ENCODE measurements around the gene GGTLC2.

- TF ChIP-seq MAX (IDR thresholded peaks at IDR 0.05; ENCODE audit: low read depth, low read length), result no peak
- no peak for TF ChIP-seq CTCF (IDR thresholded peaks at IDR 0.05; ENCODE audit: low read depth, low read length)
Observed at GRCh38 chr22:22595001-22595835, 49.2 kb upstream of the GGTLC2 start.
